ENCODE data around the gene GDF10. TPM values are rescaled to one million over a fixed set of nuclear protein-coding genes. Genes with fewer than 3 reads are reported as not detected.

GDF10 gene
- total and polyA plus RNA-seq, 2 donors (not counting 3 experiments of a cell fraction or from before 2014, with no cell fraction given), result not detected

- Histone ChIP-seq H3K9ac (replicated peaks; ENCODE audit: extremely low read depth, insufficient read depth, low read length) (no peak overlapping the region), H3K79me2 (ENCODE audit: control insufficient read depth, insufficient read depth, low read length) (no peaks in the 10 kb centered on the region), H2AFZ (ENCODE audit: low read depth, low read length) (no peak overlapping the region), H3K4me1 (ENCODE audit: control insufficient read depth, extremely low read depth, insufficient read depth, low read length) (no peaks in the 10 kb centered on the region), H4K20me1 (replicated peaks; ENCODE audit: control insufficient read depth, extremely low read depth, insufficient read depth, low read length) (no peaks in the 10 kb centered on the region), H3K36me3 (ENCODE audit: control insufficient read depth in 2 of 2, extremely low read depth in 1 of 2, insufficient read depth in 2 of 2, low read length in 2 of 2) (no peaks in the 10 kb centered on the region), H3K27me3 (ENCODE audit: control insufficient read depth in 2 of 2, insufficient read depth in 2 of 2, low read length in 2 of 2) (peaks cover 17 to 29% of the 10 kb centered on the region in 2 experiments), H3K9me1 (replicated peaks; ENCODE audit: control insufficient read depth, extremely low read depth, insufficient read depth, low read length) (no peaks in the 10 kb centered on the region), H3K9me3 (replicated peaks; ENCODE audit: control insufficient read depth, insufficient read depth, low read length) (no peaks in the 10 kb centered on the region), H3K4me2 (ENCODE audit: insufficient read depth, low read length) (no peak overlapping the region), H3K4me3 (replicated peaks in 1 of 3; ENCODE audit: insufficient read depth in 1 of 3, low read depth in 1 of 3, low read length in 3 of 3) (no peak overlapping the region), H3K27ac (ENCODE audit: insufficient read depth, low read depth, low read length) (no peak overlapping the region)
- no peak for FAIRE-seq
- POLR2A ChIA-PET, result no interaction called here
- BruUV-seq (replicated peaks), result no TSS peak
- CTCF ChIA-PET, result no interaction called here
- intact Hi-C loops (cut with micrococcal nuclease), result no loop called here
- dilution Hi-C loops (cut with MboI; ENCODE audit: extremely low pct_ligation_motif_present, low sequenced_read_pairs), result no loop called here
- DNase-seq (ENCODE audit: low read depth, low spot score), result no peak
- no peak for TF ChIP-seq CTCF (IDR thresholded peaks at IDR 0.05; ENCODE audit: extremely low read depth in 1 of 2, insufficient read depth in 1 of 2, low read depth in 1 of 2, low read length in 2 of 2)
- peak; percentile 9 for TF ChIP-seq EZH2 (IDR thresholded peaks at IDR 0.05; ENCODE audit: borderline replicate concordance, low read depth, low read length, severe bottlenecking)
These were observed 4.6 kb upstream of the GDF10 start for GRCh38 chr10:47295411-47295810.

GRCh38 chr10:47296156-47296894, 3.7 kb upstream of the GDF10 start:
- ChIA-PET POLR2A (no interaction called here), CTCF (interaction anchor here (3.1 kb wide), 1 partner anchor 16 kb away, joined by 18 read pairs; no protein-coding TSS in a partner anchor)
- Histone ChIP-seq H3K79me2 (ENCODE audit: control insufficient read depth, insufficient read depth, low read length) (no peaks in the 10 kb centered on the region), H3K36me3 (ENCODE audit: control insufficient read depth in 2 of 2, extremely low read depth in 1 of 2, insufficient read depth in 2 of 2, low read length in 2 of 2) (no peaks in the 10 kb centered on the region), H4K20me1 (replicated peaks; ENCODE audit: control insufficient read depth, extremely low read depth, insufficient read depth, low read length) (no peaks in the 10 kb centered on the region), H3K4me2 (ENCODE audit: insufficient read depth, low read length) (no peak overlapping the region), H3K9me3 (replicated peaks; ENCODE audit: control insufficient read depth, insufficient read depth, low read length) (no peaks in the 10 kb centered on the region), H3K9me1 (replicated peaks; ENCODE audit: control insufficient read depth, extremely low read depth, insufficient read depth, low read length) (no peaks in the 10 kb centered on the region), H2AFZ (ENCODE audit: low read depth, low read length) (no peak overlapping the region), H3K27ac (ENCODE audit: insufficient read depth, low read depth, low read length) (no peak overlapping the region), H3K4me1 (ENCODE audit: control insufficient read depth, extremely low read depth, insufficient read depth, low read length) (no peaks in the 10 kb centered on the region), H3K4me3 (replicated peaks in 1 of 3; ENCODE audit: insufficient read depth in 1 of 3, low read depth in 1 of 3, low read length in 3 of 3) (no peak overlapping the region), H3K9ac (replicated peaks; ENCODE audit: extremely low read depth, insufficient read depth, low read length) (no peak overlapping the region), H3K27me3 (ENCODE audit: control insufficient read depth in 2 of 2, insufficient read depth in 2 of 2, low read length in 2 of 2) (peaks cover 21 to 33% of the 10 kb centered on the region in 2 experiments)
- DNase-seq (ENCODE audit: low read depth, low spot score) (no peak), FAIRE-seq (no peak)
- dilution Hi-C loops (cut with MboI; ENCODE audit: extremely low pct_ligation_motif_present, low sequenced_read_pairs), result no loop called here
- TF ChIP-seq EZH2 (IDR thresholded peaks at IDR 0.05; ENCODE audit: borderline replicate concordance, low read depth, low read length, severe bottlenecking), result peak; percentile 30
- no peak for TF ChIP-seq CTCF (IDR thresholded peaks at IDR 0.05; ENCODE audit: extremely low read depth in 1 of 2, insufficient read depth in 1 of 2, low read depth in 1 of 2, low read length in 2 of 2)
- intact Hi-C loops (cut with micrococcal nuclease), result loop anchor here (1.0 kb wide), 1 partner anchor 21 kb away; no protein-coding TSS in a partner anchor
- BruUV-seq (replicated peaks), result no TSS peak
